ENCODE measurements around the gene ETNPPL.

Gene ETNPPL

GRCh38 chr4:108709234-108709633 lies 53.6 kb downstream of the ETNPPL start:
- TF ChIP-seq, protein P1, sequence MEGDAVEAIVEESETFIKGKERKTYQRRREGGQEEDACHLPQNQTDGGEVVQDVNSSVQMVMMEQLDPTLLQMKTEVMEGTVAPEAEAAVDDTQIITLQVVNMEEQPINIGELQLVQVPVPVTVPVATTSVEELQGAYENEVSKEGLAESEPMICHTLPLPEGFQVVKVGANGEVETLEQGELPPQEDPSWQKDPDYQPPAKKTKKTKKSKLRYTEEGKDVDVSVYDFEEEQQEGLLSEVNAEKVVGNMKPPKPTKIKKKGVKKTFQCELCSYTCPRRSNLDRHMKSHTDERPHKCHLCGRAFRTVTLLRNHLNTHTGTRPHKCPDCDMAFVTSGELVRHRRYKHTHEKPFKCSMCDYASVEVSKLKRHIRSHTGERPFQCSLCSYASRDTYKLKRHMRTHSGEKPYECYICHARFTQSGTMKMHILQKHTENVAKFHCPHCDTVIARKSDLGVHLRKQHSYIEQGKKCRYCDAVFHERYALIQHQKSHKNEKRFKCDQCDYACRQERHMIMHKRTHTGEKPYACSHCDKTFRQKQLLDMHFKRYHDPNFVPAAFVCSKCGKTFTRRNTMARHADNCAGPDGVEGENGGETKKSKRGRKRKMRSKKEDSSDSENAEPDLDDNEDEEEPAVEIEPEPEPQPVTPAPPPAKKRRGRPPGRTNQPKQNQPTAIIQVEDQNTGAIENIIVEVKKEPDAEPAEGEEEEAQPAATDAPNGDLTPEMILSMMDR (IDR thresholded peaks at IDR 0.05; ENCODE audit: extremely low read depth, insufficient read depth, missing control alignments) = no peak
- in situ Hi-C loops (cut with MboI; ENCODE audit: low pct_unique_long_range_greater_than_20kb, low sequenced_read_pairs, unreplicated experiment) = no loop called here
- no peak for DNase-seq (ENCODE audit: low spot score)

GRCh38 chr4:108706289-108706688 lies 56.6 kb downstream of the ETNPPL start:
- TF ChIP-seq, protein P1 (IDR thresholded peaks at IDR 0.05; ENCODE audit: extremely low read depth, insufficient read depth, missing control alignments) = no peak
- in situ Hi-C loops (cut with MboI; ENCODE audit: low pct_unique_long_range_greater_than_20kb, low sequenced_read_pairs, unreplicated experiment) = no loop called here
- no peak for DNase-seq (ENCODE audit: low spot score)

GRCh38 chr4:108703966-108704365 lies 58.9 kb downstream of the ETNPPL start:
- DNase-seq (ENCODE audit: low spot score) = no peak
- in situ Hi-C loops (cut with MboI; ENCODE audit: low pct_unique_long_range_greater_than_20kb, low sequenced_read_pairs, unreplicated experiment) = no loop called here
- TF ChIP-seq, protein P1 (IDR thresholded peaks at IDR 0.05; ENCODE audit: extremely low read depth, insufficient read depth, missing control alignments) = no peak

DNA sequence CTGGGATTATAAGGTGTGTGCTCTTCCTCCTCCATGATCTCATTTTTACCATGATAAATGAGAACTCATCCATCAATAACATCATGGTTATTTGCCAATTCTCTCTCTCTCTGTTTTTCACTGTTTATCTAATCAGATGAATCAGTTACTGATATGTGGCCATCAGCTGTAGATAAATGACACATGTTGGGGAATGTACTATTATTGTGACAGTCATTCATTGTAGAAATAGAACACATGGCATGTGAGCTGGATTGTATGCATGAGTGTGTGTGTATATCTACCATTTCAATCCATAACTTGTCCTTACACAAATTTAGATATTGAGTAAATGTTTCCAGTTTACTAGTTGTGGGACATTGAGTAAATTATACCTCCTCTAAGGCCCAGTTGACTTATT lies 59.5 kb downstream of the ETNPPL start:
- TF ChIP-seq, protein P1 (IDR thresholded peaks at IDR 0.05; ENCODE audit: extremely low read depth, insufficient read depth, missing control alignments) = no peak
- DNase-seq (ENCODE audit: low spot score) = no peak
- in situ Hi-C loops (cut with MboI; ENCODE audit: low pct_unique_long_range_greater_than_20kb, low sequenced_read_pairs, unreplicated experiment) = no loop called here

DNA sequence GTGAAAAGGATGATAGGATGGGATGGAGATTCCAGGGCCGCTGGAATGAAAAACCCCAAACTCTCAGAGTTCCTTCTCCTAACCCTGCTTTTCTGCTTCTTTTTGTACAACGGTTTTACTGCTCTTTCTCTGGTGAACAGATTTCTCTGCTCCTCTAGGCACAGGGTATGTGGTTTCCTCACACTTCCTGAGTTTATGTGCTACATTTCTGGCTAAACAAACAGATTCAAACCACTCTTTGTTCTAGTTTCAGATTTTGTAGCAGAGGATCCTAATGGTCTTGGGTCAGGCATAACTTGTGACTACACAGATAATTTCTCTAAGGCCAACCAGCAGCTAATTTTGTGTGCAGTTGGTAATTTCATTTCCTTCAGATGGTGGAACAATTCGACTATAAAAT lies 59.9 kb downstream of the ETNPPL start:
- DNase-seq (ENCODE audit: low spot score) = no peak
- TF ChIP-seq, protein P1 (IDR thresholded peaks at IDR 0.05; ENCODE audit: extremely low read depth, insufficient read depth, missing control alignments) = no peak
- in situ Hi-C loops (cut with MboI; ENCODE audit: low pct_unique_long_range_greater_than_20kb, low sequenced_read_pairs, unreplicated experiment) = no loop called here

DNA sequence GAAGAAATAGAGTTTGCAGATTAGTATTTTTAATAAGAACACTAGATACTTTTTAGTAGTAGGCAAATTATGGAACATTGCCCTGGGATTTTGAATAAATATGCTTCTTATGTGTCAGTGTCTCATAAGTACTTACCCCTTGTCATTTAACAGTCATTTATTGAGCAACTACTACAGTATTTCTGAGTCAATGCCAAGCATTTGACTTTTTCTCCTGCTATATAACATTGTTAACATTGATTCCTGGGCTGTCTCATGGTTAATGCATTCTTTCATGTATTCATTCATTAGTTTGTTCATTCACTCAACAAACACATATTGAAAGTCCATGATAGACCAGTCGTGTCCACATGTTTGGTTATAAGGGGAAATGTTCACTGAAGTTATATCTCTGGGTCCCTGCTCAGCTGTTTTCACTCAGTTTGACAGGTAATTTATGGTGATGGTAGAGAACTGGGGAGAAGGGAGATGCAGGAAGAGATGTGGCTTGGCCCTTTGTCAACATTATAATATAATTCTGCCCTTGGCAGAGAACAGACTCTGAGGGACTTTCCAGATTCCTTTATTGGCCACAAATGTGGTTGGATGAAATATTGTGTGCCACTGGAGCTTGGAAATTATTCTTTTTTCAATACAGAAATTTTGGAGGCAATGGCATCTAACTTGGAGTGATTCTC lies 62.6 kb downstream of the ETNPPL start:
- DNase-seq (ENCODE audit: low spot score) = no peak
- TF ChIP-seq, protein P1 (IDR thresholded peaks at IDR 0.05; ENCODE audit: extremely low read depth, insufficient read depth, missing control alignments) = no peak
- in situ Hi-C loops (cut with MboI; ENCODE audit: low pct_unique_long_range_greater_than_20kb, low sequenced_read_pairs, unreplicated experiment) = no loop called here

Measured in GM13977 (cell line).